Karpas-422 (cell line): ENCODE data around the gene FGF5. TPM values are rescaled to one million over a fixed set of nuclear protein-coding genes. Genes with fewer than 3 reads are reported as not detected.

ENCODE experiments used
- DNase-seq: peaks from one replicate; pipeline ENCODE4 v3.0.0-alpha.2; 2015
- H2AFZ ChIP-seq: fragments of 200-600 bp; sonication (generic); 2 replicates; pipeline ENCODE4 v1.6.1; 2014; ENCODE audit warnings: antibody characterized with exemption, low read length, mixed read lengths
- H3K27ac ChIP-seq: fragments of 200-600 bp; sonication (generic); 2 replicates; pipeline ENCODE4 v1.5.1; 2014; ENCODE audit warnings: mild to moderate bottlenecking, low read length, moderate library complexity
- H3K27me3 ChIP-seq: fragments of 200-600 bp; sonication (generic); 2 replicates; pipeline ENCODE4 v1.6.1; 2014; ENCODE audit warnings: low read length, mixed read lengths
- H3K36me3 ChIP-seq: fragments of 200-600 bp; sonication (generic); 2 replicates; pipeline ENCODE4 v1.6.1; 2014; ENCODE audit warnings: low read length, mixed read lengths; ENCODE audit not compliant: insufficient read depth
- H3K4me1 ChIP-seq: fragments of 200-600 bp; sonication (generic); 2 replicates; pipeline ENCODE4 v1.6.1; 2014; ENCODE audit warnings: mild to moderate bottlenecking, low read length, mixed read lengths
- H3K4me2 ChIP-seq: fragments of 200-600 bp; sonication (generic); 2 replicates; pipeline ENCODE4 v1.6.1; 2014; ENCODE audit warnings: low read length, low read depth, mild to moderate bottlenecking; ENCODE audit not compliant: poor library complexity, severe bottlenecking
- H3K4me3 ChIP-seq: fragments of 200-600 bp; sonication (generic); 2 replicates; pipeline ENCODE4 v1.5.1; 2014; ENCODE audit warnings: mild to moderate bottlenecking, antibody characterized with exemption, low read length, mixed read lengths
- H3K79me2 ChIP-seq: fragments of 200-600 bp; sonication (generic); 2 replicates; pipeline ENCODE4 v1.6.1; 2014; ENCODE audit warnings: mild to moderate bottlenecking, low read length, mixed read lengths
- H3K9ac ChIP-seq: fragments of 200-600 bp; sonication (generic); 2 replicates; pipeline ENCODE4 v1.6.0; 2014; ENCODE audit warnings: low read length
- H3K9me2 ChIP-seq: fragments of 200-600 bp; sonication (generic), shearing (Covaris generic); replicated peaks from 2 replicates; pipeline ENCODE4 v1.6.0; 2014; ENCODE audit warnings: mild to moderate bottlenecking, low read length, moderate library complexity; ENCODE audit not compliant: insufficient read depth
- H3K9me3 ChIP-seq: fragments of 300-700, 200-600 bp; sonication (generic); 2 replicates; pipeline ENCODE4 v1.6.1; 2014; ENCODE audit warnings: low read length, mixed read lengths
- H4K20me1 ChIP-seq: fragments of 200-600 bp; sonication (generic); 2 replicates; pipeline ENCODE4 v1.6.1; 2014; ENCODE audit warnings: mild to moderate bottlenecking, antibody characterized with exemption, low read length, low read depth; ENCODE audit not compliant: insufficient read depth
- total RNA-seq: library from RNA; depleted of rRNA; stranded (reverse); fragments of >200 nt; shearing (Covaris generic); gene quantifications from 2 replicates; pipeline ENCODE4 v1.2.3, GENCODE V29; 2014; ENCODE audit warnings: low replicate concordance

The FGF5 gene
- total RNA-seq, 1 experiment from 2014 or later = not detected

- Histone ChIP-seq H3K9me2 (no peaks in the 10 kb centered on the region), H3K4me2 (no peak overlapping the region), H3K4me1 (no peaks in the 10 kb centered on the region), H2AFZ (no peak overlapping the region), H3K4me3 (no peak overlapping the region), H3K27ac (no peak overlapping the region), H3K36me3 (no peaks in the 10 kb centered on the region), H3K79me2 (no peaks in the 10 kb centered on the region), H4K20me1 (no peaks in the 10 kb centered on the region), H3K9ac (no peak overlapping the region), H3K9me3 (no peaks in the 10 kb centered on the region), H3K27me3 (no peaks in the 10 kb centered on the region)
- DNase-seq = no peak
These were observed 477 bp downstream of the FGF5 start for GRCh38 chr4:80266902-80267380.

GRCh38 chr4:80268081-80268823 is 1.8 kb downstream of the FGF5 start:
- no peak for DNase-seq
- Histone ChIP-seq H3K9me2 (no peaks in the 10 kb centered on the region), H3K27ac (no peak overlapping the region), H2AFZ (no peak overlapping the region), H3K27me3 (no peaks in the 10 kb centered on the region), H4K20me1 (no peaks in the 10 kb centered on the region), H3K4me2 (no peak overlapping the region), H3K36me3 (no peaks in the 10 kb centered on the region), H3K4me1 (no peaks in the 10 kb centered on the region), H3K9me3 (no peaks in the 10 kb centered on the region), H3K9ac (no peak overlapping the region), H3K4me3 (no peak overlapping the region), H3K79me2 (no peaks in the 10 kb centered on the region)

DNA sequence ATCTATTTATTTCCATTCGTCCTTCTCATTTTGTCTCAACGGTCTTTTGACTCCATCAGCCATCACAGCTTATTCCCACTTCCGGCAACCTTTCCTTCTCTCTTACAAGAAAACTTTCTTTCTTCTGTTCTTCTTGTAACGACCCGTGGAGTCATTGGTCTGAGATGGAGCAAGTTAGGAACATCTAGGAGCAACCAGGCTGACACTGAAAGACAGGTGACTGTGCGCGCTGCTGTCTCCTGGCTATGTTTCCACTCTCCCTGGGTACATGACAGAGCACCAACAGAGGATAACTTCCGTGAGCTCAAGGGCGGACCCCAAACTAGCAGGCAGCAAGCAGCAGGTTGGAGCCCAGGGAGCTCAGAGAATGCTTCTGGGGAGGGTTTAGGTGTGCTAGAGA is 2.5 kb downstream of the FGF5 start:
- Histone ChIP-seq H4K20me1 (no peaks in the 10 kb centered on the region), H3K4me2 (no peak overlapping the region), H3K9me2 (no peaks in the 10 kb centered on the region), H3K9ac (no peak overlapping the region), H3K36me3 (no peaks in the 10 kb centered on the region), H3K4me1 (no peaks in the 10 kb centered on the region), H3K27me3 (no peaks in the 10 kb centered on the region), H3K4me3 (no peak overlapping the region), H3K79me2 (no peaks in the 10 kb centered on the region), H3K27ac (no peak overlapping the region), H3K9me3 (no peaks in the 10 kb centered on the region), H2AFZ (no peak overlapping the region)
- no peak for DNase-seq

DNA sequence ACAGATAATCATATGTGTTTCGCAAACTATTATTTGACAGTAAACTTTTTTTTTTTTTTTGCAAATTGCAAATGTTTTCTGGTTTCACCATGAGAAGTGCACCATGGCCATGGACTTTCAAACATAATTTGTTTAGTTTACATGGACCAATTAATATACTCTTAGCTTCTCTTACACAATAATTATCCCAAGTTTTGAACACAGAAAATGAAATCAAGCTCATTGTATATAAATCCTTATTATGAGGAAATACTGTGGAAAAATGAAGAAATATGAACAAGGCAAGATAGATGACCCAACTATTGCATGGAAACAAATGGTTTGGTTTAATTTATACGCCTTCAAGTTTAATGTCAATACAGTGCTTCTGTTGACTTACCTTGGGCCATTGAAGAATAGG is 3.9 kb downstream of the FGF5 start:
- Histone ChIP-seq H3K36me3 (no peaks in the 10 kb centered on the region), H2AFZ (no peak overlapping the region), H3K4me3 (no peak overlapping the region), H4K20me1 (no peaks in the 10 kb centered on the region), H3K9me2 (no peaks in the 10 kb centered on the region), H3K27me3 (no peaks in the 10 kb centered on the region), H3K9me3 (no peaks in the 10 kb centered on the region), H3K27ac (no peak overlapping the region), H3K79me2 (no peaks in the 10 kb centered on the region), H3K4me2 (no peak overlapping the region), H3K9ac (no peak overlapping the region), H3K4me1 (no peaks in the 10 kb centered on the region)
- DNase-seq = no peak

DNA sequence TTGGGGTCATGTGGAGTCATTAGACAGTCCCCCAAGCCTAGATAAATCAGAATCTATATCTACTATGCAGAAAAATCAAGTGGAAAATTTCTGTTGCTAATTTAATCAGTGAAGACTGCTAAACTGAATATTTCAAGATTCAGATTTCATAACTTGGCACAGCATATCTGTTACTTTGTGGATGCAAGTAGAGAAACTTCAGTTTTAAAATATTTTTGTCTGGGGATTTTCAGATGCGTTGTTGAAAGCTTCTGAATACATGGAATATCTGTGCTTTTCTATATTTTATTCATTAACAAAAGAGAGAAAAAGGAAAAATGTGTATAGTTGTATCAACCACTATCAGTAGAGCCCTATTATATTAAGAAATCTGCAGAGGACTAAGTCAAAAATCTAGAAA is 4.4 kb downstream of the FGF5 start:
- Histone ChIP-seq H3K4me1 (no peaks in the 10 kb centered on the region), H3K9ac (no peak overlapping the region), H3K27me3 (no peaks in the 10 kb centered on the region), H3K4me2 (no peak overlapping the region), H3K79me2 (no peaks in the 10 kb centered on the region), H3K9me2 (no peaks in the 10 kb centered on the region), H3K27ac (no peak overlapping the region), H2AFZ (no peak overlapping the region), H3K36me3 (no peaks in the 10 kb centered on the region), H4K20me1 (no peaks in the 10 kb centered on the region), H3K4me3 (no peak overlapping the region), H3K9me3 (no peaks in the 10 kb centered on the region)
- no peak for DNase-seq

DNA sequence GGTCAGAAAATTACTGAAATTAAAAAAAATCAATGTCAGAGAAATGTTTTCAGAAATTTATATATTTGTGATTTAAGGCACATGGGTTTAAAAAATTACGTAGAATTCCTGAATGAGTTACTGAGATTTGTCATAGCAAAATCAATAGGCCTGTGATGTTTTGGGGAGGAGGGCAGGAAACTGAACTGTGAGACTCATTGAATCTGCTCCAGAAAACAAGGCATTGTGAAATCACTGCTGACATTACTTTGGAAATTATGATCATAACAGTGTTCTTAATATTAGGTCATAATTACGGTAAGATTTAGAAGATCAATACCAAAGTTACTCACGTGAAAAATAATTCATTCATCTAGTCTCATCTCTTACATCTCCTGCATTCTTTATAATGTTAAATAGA is 5.3 kb downstream of the FGF5 start:
- Histone ChIP-seq H3K4me2 (no peak overlapping the region), H3K36me3 (no peaks in the 10 kb centered on the region), H3K9me3 (no peaks in the 10 kb centered on the region), H4K20me1 (no peaks in the 10 kb centered on the region), H2AFZ (no peak overlapping the region), H3K27ac (no peak overlapping the region), H3K4me1 (no peaks in the 10 kb centered on the region), H3K27me3 (no peaks in the 10 kb centered on the region), H3K79me2 (no peaks in the 10 kb centered on the region), H3K9me2 (no peaks in the 10 kb centered on the region), H3K9ac (no peak overlapping the region), H3K4me3 (no peak overlapping the region)
- no peak for DNase-seq

DNA sequence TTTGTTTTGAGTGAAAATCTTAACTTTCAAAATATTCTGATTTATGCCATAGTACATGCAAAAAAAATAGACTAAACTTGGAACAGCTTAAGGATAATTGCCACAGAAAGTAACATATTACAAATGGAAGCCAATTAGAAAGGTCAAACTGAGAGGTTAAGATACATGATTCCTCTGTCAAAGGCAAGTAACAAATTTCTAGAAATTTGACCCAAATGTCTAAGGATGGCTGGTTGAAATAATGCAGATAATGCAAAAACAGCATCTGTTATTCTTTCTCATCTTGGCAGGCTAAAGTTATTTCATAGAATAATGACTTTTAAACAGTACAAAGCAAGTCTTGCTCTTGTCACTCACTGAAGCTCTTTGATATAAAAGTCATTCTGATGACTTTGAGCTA is 10.5 kb downstream of the FGF5 start:
- H3K9me3 ChIP-seq = no peaks in the 10 kb centered on the region
- H4K20me1 ChIP-seq = no peaks in the 10 kb centered on the region
- no peak for DNase-seq
- H3K79me2 ChIP-seq = no peaks in the 10 kb centered on the region
- no peak overlapping the region for H3K4me3 ChIP-seq
- H3K4me2 ChIP-seq = no peak overlapping the region
- H3K36me3 ChIP-seq = no peaks in the 10 kb centered on the region
- H3K27ac ChIP-seq = no peak overlapping the region
- H3K4me1 ChIP-seq = no peaks in the 10 kb centered on the region
- H2AFZ ChIP-seq = no peak overlapping the region
- no peak overlapping the region for H3K9ac ChIP-seq
- H3K27me3 ChIP-seq = no peaks in the 10 kb centered on the region
- H3K9me2 ChIP-seq = no peaks in the 10 kb centered on the region

GRCh38 chr4:80279751-80280150 is 13.3 kb downstream of the FGF5 start:
- Histone ChIP-seq H3K9me2 (no peaks in the 10 kb centered on the region), H3K27me3 (no peaks in the 10 kb centered on the region), H2AFZ (no peak overlapping the region)

More at GRCh38 chr4:80279751-80280150, 13.3 kb downstream of the FGF5 start:
- H4K20me1 ChIP-seq = no peaks in the 10 kb centered on the region
- H3K4me1 ChIP-seq = no peaks in the 10 kb centered on the region
- no peaks in the 10 kb centered on the region for H3K36me3 ChIP-seq
- DNase-seq = no peak
- no peak overlapping the region for H3K9ac ChIP-seq
- no peak overlapping the region for H3K4me3 ChIP-seq
- no peaks in the 10 kb centered on the region for H3K9me3 ChIP-seq
- H3K27ac ChIP-seq = no peak overlapping the region
- no peak overlapping the region for H3K4me2 ChIP-seq
- no peaks in the 10 kb centered on the region for H3K79me2 ChIP-seq
